HFF-Myc (cell line): ENCODE results near the gene ARHGAP33.
A peak's percentile ranks its signal among the peaks of the same experiment; 100 is the strongest.

Experiments
- DNase-seq: peaks from one replicate; pipeline ENCODE4 v3.0.0-alpha.2; 2011; ENCODE audit warnings: low read depth; ENCODE audit errors: extremely low read depth
- H3K4me3 ChIP-seq: replicated peaks from 2 replicates; pipeline ENCODE4 v1.5.1; 2011; ENCODE audit warnings: low read depth, mild to moderate bottlenecking, control low read depth, low read length
- CTCF ChIP-seq: IDR thresholded peaks from 2 replicates; pipeline ENCODE4 v1.5.1; 2012; ENCODE audit warnings: mild to moderate bottlenecking, low read depth, low read length, control low read depth; ENCODE audit errors: missing control alignments

Gene ARHGAP33

GRCh38 chr19:35752746-35753350 lies 22.5 kb upstream of the ARHGAP33 start:
- DNase-seq: no peak
- H3K4me3 ChIP-seq: no peak overlapping the region
- TF ChIP-seq CTCF: no peak

- no peak for DNase-seq
- no peak for TF ChIP-seq CTCF
- no peak overlapping the region for H3K4me3 ChIP-seq
Observed at GRCh38 chr19:35753634-35754369, 21.6 kb upstream of the ARHGAP33 start.

GRCh38 chr19:35754370-35755130 lies 20.8 kb upstream of the ARHGAP33 start:
- DNase-seq: no peak
- H3K4me3 ChIP-seq: no peak overlapping the region
- TF ChIP-seq CTCF: no peak

GRCh38 chr19:35755131-35755549 lies 20.2 kb upstream of the ARHGAP33 start:
- DNase-seq: no peak
- peak overlapping the region; percentile 97 for H3K4me3 ChIP-seq
- no peak for TF ChIP-seq CTCF

- peak overlapping the region; percentile 97 for H3K4me3 ChIP-seq
- DNase-seq: no peak
- TF ChIP-seq CTCF: no peak
Observed at GRCh38 chr19:35755550-35756376, 19.6 kb upstream of the ARHGAP33 start.
